NCI-H187 (cell line): ENCODE measurements around the gene KIFC1.
"Not testable (repeated sequence)": the region's sequence is repeated elsewhere in the genome, so short reads cannot be mapped to it uniquely, and the experiment has no call there.

Source experiments
- DNase-seq, 2 experiments: peaks; one replicate each; lab custom pipeline; 2025; lab: John Stamatoyannopoulos, UW

The KIFC1 gene

DNA sequence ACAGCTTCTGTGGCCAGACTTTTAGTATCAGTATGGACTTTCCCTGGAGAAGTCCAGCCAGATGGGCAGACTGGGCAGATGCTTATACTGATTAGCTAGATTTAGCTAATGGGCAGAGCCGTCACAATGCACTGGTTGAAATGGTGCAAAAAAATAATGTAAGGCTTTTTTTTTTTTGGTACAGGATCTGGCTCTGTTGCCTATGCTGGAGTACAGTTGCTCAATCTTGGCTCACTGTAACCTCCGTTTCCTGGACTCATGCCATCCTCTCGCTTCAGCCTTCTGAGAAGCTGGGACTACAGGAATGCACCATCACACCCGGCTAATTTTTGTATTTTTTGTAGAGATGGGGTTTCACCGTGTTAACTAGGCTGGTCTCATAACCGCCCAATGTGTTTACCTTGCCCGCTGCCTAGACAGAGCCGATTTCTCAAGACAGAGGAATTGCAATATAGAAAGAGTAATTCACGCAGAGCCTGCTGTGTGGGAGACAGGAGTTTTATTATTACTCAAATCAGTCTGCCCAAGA, 16.4 kb upstream of the KIFC1 start:
- no peak for DNase-seq

DNA sequence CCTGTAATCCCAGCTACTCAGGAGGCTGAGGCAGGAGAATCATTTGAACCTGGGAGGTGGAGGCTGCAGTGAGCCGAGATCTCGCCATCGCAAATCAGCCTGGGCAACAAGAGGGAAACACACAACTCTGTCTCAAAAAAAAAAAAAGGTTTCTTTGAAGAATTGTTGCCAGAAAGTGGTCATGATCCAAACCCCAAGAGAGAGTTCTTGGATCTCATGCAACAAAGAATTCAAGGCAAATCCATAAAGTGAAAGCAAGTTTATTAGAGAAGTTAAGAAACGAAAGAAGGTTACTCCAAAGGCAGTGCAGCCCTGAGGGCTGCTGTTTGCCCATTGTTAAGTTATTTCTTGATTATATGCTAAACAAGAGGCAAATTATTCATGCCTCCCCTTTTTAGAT, 14.5 kb upstream of the KIFC1 start:
- no peak for DNase-seq

DNA sequence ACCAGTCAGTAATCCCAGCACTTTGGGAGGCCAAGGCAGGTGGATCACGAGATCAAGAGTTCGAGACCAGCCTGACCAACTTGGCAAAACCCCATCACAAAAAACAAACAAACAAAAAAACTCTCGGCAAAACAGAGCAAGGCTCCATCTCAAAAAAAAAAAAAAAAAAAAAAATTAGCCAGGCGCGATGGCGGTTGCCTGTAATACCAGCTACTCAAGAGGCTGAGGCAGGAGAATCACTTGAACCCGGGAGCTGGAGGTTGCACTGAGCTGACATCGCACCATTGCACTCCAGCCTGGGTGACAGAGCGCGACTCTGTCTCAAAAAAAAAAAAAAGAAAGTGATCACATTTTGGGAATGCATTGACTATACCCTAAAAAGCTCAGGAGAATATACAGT, 12.4 kb upstream of the KIFC1 start:
- DNase-seq: not testable (repeated sequence)

DNA sequence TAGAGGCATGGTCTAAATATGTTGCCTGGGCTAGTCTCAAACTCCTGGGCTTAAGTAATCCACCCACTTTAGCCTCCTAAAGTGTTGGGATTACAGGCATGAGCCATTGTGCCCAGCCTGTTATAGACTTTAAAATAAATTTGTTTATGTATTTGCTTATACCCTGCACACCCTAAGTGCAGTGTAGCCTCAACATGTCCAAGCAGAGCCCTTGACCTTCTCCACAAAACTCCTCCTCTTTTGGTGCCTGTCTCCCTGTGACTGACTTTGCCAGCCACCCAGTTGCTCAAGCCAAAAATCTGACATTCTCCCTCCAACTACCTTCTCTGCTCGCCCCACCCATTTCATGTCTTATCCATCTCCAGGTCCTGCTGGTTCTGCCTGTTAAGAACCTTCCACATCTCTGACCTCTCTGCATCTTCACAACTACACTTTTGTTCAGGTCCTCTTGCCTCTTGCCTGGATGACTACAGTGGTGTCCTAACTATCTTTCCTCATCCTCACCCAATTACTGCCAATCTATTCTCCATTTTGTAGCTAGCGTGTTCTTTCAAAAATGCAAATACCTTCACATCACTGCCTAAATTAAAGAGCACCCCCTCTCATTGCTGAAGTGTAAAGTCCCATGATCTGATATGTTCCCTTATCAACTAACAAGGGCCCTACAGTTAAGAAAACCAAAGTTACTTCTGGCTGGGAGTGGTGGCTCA, 11.2 kb upstream of the KIFC1 start:
- DNase-seq: no peak

DNA sequence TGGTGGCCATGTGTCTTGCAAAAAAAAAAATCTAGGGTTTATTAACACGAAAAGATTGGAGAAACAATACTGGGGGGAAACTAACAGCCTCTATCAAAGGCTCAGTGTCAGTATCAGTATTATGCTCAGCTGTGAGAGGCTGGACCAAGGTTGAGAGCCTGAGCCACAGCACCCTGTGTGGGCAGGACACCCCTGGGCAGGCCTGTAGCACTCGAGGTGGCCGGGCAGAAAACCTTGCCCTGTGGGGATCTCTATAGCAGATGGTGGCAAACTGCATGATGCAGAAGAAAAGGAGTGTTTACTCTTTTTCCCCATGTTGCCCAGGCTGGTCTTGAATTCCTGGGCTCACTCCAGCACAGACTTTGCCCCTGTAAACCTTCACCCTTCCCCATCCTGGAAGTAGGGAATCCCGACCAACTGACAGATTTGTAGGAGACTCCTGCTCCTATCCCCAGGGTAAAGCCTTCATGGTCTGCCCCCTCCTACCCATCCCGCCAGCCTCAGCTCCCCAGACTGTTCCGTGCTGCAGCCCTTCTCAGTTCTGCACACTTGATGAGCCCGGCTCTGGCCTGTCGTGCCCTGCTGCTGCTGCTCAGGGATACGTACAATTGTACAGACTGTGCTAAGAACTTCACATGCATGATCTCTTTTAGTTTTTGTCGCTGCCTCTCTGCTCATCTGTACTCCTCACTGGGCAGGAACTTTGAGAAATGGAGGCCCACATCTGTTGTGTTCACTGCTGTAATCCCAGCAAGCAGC, 8.0 kb upstream of the KIFC1 start:
- no peak for DNase-seq

DNA sequence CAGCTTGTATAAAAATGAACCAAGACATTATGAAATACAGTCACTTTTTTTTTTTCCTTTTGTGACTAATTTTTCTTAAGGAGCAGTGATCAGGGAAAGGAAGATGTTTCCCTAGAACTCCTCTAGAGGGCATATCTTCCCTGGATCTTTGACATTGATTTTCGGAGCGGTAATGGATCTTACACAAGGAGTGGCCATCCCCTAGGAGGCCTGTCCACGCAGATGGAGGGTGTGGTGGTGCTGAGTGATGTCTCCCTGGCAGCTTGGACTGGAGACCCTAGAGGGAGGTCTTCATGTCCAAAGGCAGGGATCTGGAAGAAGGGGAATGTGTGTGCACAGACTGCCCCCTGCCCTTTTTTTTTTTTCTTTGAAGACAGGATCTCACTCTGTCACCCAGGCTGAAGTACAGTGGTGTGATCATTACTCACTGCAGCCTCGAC, 7.0 kb upstream of the KIFC1 start:
- DNase-seq: no peak

DNA sequence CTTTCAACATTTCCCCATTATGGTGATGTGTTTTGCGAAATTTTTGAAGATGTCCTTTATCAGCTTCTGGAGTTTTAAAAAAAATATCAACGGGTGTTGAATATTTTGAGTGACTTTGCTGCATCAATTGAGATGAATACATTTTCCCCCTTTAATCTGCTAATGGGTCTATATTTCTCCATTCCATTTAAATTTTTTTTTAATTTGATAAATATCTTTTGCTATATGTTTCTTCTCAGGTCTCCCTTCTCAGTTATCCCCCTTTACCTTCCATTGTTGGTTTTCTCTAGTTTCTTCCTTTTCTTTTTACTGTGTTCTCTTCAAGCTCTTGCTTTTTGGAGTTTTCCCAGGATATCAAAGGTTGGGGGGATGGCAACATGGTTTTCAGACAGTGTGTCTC, 1.4 kb upstream of the KIFC1 start:
- DNase-seq: no peak

DNA sequence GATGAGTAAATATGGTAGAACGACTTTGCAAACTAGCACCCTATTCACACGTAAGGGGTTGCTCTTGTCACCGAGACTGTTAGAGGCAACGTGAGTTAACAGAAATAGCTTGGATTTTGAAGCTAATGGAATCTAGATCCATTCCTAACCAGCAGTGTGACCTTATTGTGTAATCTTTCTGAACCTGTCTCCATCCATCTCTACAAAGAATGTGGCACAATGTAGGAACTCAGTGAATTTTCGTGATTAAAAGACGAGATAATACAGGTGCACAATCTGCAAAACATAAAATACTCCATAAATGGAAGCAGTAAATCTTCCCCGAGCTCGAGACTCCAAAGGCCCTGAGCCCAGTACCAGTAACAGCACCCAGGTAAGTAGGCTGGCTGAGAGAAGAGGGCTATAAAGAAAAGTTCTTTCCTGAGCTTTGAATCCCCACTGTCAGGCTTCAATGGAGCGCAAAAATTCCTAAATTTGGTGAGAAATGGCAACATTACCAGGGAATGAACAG, 801 bp upstream of the KIFC1 start:
- DNase-seq: no peak

DNA sequence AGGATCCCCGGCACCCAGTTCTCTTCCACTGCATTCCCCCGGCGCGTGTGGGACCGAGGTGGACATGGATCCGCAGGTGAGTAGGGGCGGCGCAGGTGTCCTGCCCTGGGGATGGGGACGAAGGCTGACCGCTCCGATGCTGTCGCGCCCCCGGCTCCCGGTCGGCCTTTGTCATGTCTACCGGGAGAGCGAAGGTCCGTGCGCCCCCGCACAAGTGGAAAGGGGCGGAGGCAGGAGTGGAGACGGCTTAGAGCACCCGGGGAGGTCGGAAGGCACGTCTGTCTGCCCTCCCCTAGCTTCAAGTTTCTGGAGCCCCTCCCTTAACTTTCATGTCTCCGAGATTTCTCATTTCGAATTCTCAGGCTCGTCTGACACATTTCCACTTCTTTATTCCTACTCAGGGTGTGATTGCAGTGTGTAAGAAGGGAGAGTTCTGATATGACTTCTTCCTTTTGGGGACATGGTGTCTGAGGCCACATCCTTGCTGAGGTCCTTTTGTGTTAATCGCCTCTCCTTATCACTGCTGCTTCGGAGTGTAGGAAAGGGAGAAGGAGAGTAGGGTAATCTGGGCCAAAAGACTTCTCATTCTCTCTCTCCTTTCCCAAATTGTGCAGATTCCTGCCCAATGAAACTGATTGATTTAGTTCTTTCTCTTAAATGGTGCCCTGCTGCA, 435 bp downstream of the KIFC1 start:
- DNase-seq: peak in 1 of 2 experiments; percentile 24

DNA sequence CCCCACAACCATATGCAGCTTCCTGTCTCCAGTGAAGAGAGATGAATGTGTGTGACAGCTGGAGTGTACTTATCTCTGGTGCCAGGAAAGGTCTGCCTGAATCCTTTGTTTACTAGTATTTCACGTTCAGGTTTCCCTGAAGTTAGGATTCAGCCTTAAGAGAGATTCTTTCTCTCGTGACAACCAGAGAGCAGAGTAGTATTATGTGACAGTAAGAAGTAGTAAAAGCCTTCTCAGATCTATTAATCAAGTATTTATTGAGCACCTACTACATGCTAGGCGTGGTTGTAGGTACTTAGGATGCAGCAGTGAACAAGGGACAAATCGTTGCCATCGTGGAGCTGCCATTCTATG, 949 bp downstream of the KIFC1 start:
- DNase-seq: no peak

DNA sequence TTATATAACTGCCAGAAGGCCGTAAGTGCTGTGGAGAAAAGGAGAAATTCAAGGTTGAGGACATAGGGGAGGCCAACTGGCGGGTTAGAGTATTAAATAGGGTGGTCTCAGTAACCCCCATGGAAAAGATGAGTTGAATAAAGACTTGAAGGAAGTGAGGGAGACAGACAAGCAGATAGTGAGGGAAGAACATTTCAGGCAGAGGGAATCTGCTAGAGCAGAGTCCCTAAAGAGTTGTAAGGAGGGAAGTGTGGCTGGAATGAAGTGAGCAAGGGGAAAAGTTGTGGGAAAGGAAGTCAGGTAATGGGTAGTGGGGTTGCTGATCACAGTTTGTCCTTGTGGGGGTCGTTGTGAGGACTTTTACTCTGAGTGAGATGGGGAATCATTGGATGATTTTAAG, 1.4 kb downstream of the KIFC1 start:
- no peak for DNase-seq

DNA sequence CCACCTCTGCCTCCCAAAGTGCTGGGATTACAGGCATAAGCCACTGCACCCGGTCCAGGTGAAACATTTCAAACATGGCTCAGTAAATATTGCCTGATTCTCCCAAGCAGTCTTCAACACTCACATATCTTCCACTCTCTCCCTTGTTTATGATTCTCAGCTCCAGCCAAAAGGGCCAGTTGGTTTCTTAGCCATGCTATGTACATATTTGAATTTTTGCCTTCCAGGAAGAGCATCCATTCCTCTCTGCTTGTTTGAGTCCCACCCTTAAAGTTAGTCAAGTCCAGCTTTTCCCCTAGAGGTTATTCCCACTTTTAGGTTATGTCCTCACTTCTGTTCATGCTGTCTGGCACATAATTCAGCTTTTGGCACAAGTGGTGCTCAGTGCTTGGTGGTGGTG, 5.9 kb downstream of the KIFC1 start:
- DNase-seq: no peak

DNA sequence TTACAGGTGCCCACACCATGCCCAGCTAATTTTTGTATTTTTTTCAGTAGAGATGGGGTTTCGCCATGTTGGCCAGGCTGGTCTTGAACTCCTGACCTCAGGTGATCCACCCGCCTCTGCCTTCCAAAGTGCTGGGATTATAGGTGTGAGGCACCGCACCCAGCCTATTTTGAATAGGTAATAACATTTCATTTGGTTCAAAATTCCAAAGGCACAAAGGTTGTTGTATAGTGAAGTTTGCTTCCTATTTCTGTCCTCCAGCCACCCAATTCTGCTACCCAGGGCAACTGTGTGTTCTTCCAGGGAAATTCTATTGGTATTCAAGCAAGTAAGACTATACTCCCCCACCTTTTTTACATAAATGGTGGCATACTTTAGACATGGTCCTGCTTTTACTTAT, 7.0 kb downstream of the KIFC1 start:
- DNase-seq: not testable (repeated sequence)

DNA sequence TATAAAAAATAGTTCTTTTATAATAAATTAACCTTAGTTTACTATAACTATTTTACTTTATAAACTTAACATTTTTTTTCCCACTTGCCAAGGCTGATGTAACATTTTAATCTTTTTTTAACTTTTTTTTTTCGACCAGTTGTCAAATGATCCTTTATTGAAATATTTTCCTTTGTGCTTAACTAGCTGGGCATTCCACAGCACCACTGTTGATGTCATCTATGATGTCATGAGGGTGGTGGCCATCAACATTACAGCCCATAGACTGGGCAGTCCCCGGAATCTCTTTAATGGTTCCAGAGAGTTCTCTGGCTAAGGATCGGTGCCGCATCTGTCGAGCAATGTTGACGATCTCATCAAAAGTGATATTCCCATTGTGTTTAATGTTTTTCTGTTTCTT, 8.3 kb downstream of the KIFC1 start:
- DNase-seq: not testable (repeated sequence)

DNA sequence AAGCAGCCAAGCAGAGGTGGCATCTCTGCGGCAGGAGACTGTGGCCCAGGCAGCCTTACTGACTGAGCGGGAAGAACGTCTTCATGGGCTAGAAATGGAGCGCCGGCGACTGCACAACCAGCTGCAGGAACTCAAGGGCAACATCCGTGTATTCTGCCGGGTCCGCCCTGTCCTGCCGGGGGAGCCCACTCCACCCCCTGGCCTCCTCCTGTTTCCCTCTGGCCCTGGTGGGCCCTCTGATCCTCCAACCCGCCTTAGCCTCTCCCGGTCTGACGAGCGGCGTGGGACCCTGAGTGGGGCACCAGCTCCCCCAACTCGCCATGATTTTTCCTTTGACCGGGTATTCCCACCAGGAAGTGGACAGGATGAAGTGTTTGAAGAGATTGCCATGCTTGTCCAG, 13.3 kb downstream of the KIFC1 start:
- DNase-seq: no peak

DNA sequence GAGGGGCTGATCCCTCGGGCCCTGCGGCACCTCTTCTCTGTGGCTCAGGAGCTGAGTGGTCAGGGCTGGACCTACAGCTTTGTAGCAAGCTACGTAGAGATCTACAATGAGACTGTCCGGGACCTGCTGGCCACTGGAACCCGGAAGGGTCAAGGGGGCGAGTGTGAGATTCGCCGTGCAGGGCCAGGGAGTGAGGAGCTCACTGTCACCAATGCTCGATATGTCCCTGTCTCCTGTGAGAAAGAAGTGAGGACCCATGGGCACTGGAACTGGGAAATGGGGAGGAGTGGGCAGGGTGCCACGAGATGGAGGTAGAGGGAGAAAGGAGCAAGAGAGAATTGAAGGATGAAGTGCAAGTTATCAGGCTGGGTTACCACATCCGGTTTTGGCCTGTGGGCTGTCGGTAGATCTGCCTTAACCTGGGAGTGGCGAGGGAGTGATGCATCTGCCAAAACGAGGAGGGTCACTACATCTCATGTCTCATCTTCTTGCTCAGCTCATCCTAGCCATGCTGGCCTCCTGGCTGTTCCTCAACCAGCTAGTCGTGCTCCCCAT, 13.8 kb downstream of the KIFC1 start:
- no peak for DNase-seq

DNA sequence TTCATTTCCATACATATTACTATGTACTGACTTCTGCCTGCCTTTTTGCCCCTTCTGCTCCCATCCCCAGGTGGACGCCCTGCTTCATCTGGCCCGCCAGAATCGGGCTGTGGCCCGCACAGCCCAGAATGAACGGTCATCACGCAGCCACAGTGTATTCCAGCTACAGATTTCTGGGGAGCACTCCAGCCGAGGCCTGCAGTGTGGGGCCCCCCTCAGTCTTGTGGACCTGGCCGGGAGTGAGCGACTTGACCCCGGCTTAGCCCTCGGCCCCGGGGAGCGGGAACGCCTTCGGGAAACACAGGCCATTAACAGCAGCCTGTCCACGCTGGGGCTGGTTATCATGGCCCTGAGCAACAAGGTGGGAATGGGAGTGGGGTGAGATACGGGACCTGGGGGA, 14.5 kb downstream of the KIFC1 start:
- no peak for DNase-seq

DNA sequence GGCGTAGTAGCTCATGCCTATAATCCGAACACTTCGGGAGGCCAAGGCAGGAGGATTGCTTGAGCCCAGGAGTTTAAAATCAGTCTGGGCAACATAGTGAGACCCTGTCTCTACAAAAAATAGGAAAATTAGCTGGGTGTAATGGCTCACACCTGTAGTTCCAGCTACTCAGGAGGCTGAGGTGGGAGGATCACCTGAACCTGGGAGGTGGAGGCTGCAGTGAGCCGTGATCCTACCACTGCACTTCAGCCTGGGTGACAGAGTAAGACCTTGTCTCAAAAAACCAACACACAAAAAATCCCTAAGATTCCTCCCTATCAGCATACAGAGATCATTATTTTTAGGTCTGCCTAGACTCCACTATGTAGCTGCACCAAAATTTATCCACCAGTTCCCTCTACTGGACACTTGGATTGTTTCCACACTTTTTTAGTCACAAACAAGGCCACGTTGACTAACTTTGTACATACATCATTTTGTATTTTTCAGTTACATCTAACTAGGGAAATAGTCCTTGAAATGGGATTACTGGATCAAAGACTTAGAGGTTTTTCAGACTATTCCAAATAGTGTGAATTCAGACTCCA, 15.6 kb downstream of the KIFC1 start:
- DNase-seq: no peak

DNA sequence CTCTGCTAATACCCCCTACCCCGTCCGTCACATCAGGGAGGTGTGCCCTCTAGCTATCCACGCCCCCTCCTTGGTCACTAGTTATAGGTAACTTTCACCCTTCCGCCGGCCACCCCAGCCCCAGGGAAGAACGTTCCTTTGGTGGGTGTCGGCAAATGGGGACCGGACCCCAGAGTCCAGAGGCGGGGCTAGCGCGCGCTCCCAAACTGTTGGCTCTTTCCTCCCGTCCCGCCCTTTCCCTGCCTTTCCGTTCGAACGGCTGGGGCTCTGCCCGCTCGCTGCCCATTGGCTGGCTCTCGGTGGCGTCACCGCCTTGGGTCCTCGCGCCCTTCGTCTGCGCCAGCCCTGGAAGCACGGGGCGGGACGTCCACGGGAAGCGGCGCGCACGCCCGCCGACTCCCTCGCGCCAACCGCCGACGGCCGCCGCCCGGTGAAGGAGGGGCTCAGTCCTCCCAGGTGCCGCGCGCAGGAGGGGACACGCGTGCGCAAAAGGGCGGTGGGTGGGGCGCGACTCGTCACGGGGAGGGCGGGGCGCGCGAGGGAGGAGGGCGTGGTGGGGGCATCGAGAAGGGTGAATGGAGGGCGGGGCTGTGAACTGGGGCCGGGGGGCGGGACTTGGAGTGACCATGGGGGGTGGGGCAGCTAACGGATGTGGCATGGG, 18.6 kb downstream of the KIFC1 start:
- peak; percentile 91 to 93 for DNase-seq

DNA sequence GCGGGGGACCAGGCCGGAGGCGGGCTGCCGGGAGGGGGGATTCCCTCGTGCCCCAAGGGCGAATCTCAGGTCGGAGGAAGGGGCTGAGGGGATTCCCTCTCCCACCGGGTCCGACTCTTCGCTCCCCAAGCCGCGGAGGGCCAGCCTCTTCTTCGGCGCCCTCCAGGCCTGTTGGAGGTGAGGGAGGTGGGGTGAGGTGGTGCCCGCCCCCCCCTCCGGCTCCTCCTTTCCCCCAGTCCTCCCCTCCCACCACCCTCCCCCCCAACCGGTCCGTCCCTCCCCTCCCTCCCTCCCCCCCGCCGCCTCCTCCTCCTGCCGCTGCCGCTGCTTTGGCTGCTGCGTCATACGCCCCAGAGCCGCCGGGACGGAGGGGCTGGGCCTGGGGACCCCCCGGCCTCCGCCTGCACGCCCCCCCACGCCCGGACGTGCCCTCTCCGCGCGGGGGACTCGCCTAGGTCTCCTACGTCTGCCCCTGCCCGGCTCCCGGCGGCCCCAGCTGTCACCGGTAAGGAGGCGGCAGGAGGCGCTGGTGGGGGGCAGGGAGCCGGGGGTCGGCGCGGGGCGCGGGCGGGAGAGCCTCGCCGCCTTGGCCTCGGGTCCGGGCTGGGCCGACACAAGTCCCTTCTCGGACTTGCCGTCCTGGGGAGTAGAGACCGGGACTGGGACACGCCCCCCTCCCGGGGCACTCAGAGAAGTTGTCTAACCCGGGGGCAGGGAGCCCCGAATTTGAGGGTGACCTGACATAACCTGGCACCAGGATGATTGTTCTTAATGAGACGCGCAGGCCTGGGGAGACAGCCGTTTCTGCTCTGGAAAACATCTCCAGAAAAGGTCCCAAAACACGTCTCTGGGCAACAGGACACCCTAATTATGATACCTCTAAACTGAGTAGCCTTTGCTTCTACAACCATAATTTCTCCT, 19.3 kb downstream of the KIFC1 start, which contains the start of gene PHF1:
PHF1 (plus strand) TSS at position 304 of the 921 bp plus-strand sequence. CDS start 1,250 bp downstream, outside the sequence.
- DNase-seq: peak; percentile 73 to 91
